HEK293 (cell line): ENCODE measurements around the gene NFATC3.

Source experiments
- OVOL3 ChIP-seq: fragments of 450-650 bp; formaldehyde crosslinking; IDR thresholded peaks from 2 replicates; pipeline ENCODE4 v1.5.1; 2016; ENCODE audit warnings: missing biosample characterization, missing genetic modification characterization
- ZBTB21 ChIP-seq: fragments of 450-650 bp; formaldehyde crosslinking; IDR thresholded peaks from 2 replicates; pipeline ENCODE4 v1.5.1; 2017; ENCODE audit warnings: missing biosample characterization, missing genetic modification characterization
- ZNF10 ChIP-seq: fragments of 450-650 bp; formaldehyde crosslinking; IDR thresholded peaks from 2 replicates; pipeline ENCODE4 v1.5.1; 2017; ENCODE audit warnings: missing biosample characterization, missing genetic modification characterization
- ZNF416 ChIP-seq: fragments of 450-650 bp; formaldehyde crosslinking; IDR thresholded peaks from 2 replicates; pipeline ENCODE4 v1.5.1; 2016; ENCODE audit warnings: missing biosample characterization, missing genetic modification characterization
- ZNF544 ChIP-seq: fragments of 450-650 bp; formaldehyde crosslinking; IDR thresholded peaks from 2 replicates; pipeline ENCODE4 v1.5.0; 2017; ENCODE audit warnings: missing biosample characterization, missing genetic modification characterization
- ZNF768 ChIP-seq: fragments of 450-650 bp; formaldehyde crosslinking; IDR thresholded peaks from 2 replicates; pipeline ENCODE4 v1.5.1; 2018; ENCODE audit warnings: missing biosample characterization, mild to moderate bottlenecking, missing genetic modification characterization
- ZNF830 ChIP-seq: fragments of 450-650 bp; IDR thresholded peaks from 2 replicates; pipeline ENCODE4 v1.5.0; 2018; ENCODE audit warnings: missing biosample characterization, missing genetic modification characterization, low read depth, mild to moderate bottlenecking, moderate library complexity
- ZXDB ChIP-seq: fragments of 450-650 bp; formaldehyde crosslinking; IDR thresholded peaks from 2 replicates; pipeline ENCODE4 v1.5.1; 2016; ENCODE audit warnings: missing biosample characterization, missing genetic modification characterization
- TF ChIP-seq, protein P1 (sequence below): fragments of 450-650 bp; formaldehyde crosslinking; IDR thresholded peaks from 2 replicates; pipeline ENCODE4 v1.5.1; 2016; ENCODE audit warnings: missing biosample characterization, missing genetic modification characterization
- TF ChIP-seq, protein P2 (sequence below): fragments of 450-650 bp; formaldehyde crosslinking; IDR thresholded peaks from 2 replicates; pipeline ENCODE4 v1.5.1; 2016; ENCODE audit warnings: missing biosample characterization, missing genetic modification characterization
- TF ChIP-seq, protein P3 (sequence below): fragments of 450-650 bp; formaldehyde crosslinking; conservative IDR thresholded peaks from 2 replicates; pipeline ENCODE4 v1.5.1; 2016; ENCODE audit warnings: low read depth, missing biosample characterization, missing genetic modification characterization

DNA sequence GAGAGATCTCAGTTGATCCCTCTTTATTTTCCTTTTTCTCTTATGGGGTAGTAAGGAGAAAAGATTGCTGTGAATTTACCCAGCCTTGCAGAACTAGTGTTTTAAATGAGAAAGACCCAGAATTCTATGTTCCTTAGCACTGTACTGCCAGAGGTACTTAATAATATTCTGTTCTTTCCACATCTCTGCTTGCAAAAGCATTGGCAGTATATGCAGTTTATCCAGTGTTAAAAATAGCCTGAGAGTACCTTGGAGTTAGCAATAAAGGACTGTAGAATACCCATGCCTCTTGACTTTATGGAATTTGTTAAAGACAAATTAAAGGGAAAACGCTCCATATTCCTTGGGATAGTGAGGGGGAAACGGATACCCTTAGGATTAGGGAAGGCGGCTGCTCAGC, 191.1 kb downstream of the NFATC3 start:
- TF ChIP-seq, protein P1, sequence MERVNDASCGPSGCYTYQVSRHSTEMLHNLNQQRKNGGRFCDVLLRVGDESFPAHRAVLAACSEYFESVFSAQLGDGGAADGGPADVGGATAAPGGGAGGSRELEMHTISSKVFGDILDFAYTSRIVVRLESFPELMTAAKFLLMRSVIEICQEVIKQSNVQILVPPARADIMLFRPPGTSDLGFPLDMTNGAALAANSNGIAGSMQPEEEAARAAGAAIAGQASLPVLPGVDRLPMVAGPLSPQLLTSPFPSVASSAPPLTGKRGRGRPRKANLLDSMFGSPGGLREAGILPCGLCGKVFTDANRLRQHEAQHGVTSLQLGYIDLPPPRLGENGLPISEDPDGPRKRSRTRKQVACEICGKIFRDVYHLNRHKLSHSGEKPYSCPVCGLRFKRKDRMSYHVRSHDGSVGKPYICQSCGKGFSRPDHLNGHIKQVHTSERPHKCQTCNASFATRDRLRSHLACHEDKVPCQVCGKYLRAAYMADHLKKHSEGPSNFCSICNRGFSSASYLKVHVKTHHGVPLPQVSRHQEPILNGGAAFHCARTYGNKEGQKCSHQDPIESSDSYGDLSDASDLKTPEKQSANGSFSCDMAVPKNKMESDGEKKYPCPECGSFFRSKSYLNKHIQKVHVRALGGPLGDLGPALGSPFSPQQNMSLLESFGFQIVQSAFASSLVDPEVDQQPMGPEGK (tag by site-specific recombination), result no peak
- TF ChIP-seq, protein P2, sequence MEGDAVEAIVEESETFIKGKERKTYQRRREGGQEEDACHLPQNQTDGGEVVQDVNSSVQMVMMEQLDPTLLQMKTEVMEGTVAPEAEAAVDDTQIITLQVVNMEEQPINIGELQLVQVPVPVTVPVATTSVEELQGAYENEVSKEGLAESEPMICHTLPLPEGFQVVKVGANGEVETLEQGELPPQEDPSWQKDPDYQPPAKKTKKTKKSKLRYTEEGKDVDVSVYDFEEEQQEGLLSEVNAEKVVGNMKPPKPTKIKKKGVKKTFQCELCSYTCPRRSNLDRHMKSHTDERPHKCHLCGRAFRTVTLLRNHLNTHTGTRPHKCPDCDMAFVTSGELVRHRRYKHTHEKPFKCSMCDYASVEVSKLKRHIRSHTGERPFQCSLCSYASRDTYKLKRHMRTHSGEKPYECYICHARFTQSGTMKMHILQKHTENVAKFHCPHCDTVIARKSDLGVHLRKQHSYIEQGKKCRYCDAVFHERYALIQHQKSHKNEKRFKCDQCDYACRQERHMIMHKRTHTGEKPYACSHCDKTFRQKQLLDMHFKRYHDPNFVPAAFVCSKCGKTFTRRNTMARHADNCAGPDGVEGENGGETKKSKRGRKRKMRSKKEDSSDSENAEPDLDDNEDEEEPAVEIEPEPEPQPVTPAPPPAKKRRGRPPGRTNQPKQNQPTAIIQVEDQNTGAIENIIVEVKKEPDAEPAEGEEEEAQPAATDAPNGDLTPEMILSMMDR (tag by site-specific recombination), result no peak
- TF ChIP-seq ZNF830 (tag by site-specific recombination) (no peak), OVOL3 (tag by site-specific recombination) (no peak), ZNF416 (tag by site-specific recombination) (no peak), ZNF10 (tag by site-specific recombination) (no peak), ZXDB (tag by site-specific recombination) (no peak), ZNF544 (tag by site-specific recombination) (no peak), ZNF768 (tag by site-specific recombination) (no peak), ZBTB21 (no peak)
- TF ChIP-seq, protein P3, sequence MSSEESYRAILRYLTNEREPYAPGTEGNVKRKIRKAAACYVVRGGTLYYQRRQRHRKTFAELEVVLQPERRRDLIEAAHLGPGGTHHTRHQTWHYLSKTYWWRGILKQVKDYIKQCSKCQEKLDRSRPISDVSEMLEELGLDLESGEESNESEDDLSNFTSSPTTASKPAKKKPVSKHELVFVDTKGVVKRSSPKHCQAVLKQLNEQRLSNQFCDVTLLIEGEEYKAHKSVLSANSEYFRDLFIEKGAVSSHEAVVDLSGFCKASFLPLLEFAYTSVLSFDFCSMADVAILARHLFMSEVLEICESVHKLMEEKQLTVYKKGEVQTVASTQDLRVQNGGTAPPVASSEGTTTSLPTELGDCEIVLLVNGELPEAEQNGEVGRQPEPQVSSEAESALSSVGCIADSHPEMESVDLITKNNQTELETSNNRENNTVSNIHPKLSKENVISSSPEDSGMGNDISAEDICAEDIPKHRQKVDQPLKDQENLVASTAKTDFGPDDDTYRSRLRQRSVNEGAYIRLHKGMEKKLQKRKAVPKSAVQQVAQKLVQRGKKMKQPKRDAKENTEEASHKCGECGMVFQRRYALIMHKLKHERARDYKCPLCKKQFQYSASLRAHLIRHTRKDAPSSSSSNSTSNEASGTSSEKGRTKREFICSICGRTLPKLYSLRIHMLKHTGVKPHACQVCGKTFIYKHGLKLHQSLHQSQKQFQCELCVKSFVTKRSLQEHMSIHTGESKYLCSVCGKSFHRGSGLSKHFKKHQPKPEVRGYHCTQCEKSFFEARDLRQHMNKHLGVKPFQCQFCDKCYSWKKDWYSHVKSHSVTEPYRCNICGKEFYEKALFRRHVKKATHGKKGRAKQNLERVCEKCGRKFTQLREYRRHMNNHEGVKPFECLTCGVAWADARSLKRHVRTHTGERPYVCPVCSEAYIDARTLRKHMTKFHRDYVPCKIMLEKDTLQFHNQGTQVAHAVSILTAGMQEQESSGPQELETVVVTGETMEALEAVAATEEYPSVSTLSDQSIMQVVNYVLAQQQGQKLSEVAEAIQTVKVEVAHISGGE (tag by site-specific recombination), result no peak
